Smooth muscle cell of the umbilical artery (primary cell): ENCODE results near the gene MTF2. TPM values are rescaled to one million over a fixed set of nuclear protein-coding genes. Genes with fewer than 3 reads are reported as not detected.

Experiments used
- total RNA-seq: library from RNA; depleted of rRNA; stranded (reverse); fragments of >200 nt; gene quantifications from 2 replicates; pipeline ENCODE4 v1.2.3, GENCODE V29; 2014

Gene MTF2
- total RNA-seq = 21.4 and 22.4 TPM in 2 replicates

DNA sequence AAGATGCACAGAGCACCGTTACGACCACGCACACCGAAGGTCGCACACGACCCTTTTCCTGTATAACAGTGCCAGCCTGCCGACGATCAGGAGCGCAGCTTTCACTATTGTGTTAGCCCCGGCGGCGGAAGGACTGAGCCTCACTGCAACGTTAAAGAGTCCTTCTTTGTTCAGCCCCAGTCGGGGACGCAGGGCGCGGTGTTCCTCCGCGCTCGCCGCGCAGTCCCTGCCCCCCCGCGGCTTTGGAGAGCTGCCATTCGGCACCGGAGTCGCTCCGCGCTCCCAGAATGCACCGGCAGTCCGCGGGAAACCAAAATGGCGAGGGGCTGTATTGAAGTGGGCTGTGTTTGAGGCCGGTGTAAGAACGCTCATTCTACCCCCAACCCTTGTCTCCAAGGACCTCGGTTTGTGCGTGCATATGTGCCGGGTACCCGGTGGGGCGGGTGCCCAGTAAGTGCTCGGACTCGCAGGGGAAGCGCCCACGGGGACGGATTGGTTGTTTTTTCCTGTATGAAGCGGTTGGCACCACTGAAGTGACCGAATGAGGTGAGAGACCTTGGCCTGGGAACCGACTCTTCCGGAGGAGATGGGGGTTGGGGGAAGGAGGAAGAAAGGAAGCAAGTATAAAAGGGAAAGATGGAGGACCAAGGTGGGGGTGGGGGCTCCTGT, at the start of gene MTF2:
TSS of gene MTF2 (plus strand) at position 298 of the 669 bp plus-strand sequence. CDS start at position 542, 244 bp downstream.

DNA sequence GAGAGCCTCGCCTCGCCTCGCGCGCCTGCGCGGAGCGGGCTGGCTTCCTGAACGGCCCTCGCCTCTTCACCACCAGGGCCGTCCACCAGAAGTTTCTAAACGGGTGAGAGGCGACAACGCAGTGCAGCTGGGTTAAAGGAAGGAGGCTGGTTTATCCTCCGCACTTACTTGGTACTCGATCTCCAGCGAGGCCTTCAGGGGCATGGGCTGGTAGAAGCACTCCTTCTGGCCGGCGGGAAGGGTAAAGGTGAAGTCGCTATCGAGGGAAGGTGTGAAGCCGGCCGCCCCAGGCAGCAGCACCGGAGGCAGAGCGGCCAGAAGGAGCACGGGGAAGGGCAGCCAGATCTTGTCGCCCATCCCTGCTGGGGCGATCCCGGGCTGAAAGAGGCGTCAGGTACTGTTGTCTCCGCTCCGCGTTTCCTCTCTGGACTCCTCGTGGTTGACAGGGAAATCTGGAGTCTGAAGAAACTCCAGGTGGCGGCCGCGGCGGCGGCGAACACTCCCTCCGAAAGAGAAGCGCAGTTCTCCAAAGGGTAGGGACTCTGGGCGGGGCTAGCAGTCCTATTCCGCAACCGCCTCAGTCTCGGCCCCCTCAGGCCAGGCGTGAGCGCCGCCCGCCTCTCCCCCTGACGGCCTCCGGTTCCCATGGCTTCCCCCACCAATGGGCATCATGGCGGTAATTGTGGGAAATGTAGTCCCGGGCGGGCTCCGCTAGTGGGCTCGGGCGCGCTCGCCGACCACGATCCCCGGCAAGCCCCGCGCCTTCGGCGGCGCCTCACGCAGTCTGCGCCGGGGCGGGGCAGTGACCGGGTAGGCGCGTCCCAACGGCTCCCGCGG, 101.0 kb downstream of the MTF2 start, which contains the start of gene TMED5:
TSS of gene TMED5 (minus strand) at position 528 of the 837 bp plus-strand sequence. CDS start at position 357, 171 bp downstream.

GRCh38 chr1:93180723-93181613, 101.9 kb downstream of the MTF2 start, which contains the start of gene CCDC18:
Gene CCDC18, plus strand, starts transcription at chr1:93180724. Its CDS starts 2,638 bp downstream, at chr1:93183362.

Other genes with a start within 250 kb of the MTF2 start
- 1,003 and 1,341 TPM in 2 replicates for gene RPL5, start 247.2 kb upstream of the MTF2 start, total RNA-seq
- 12.5 and 13.1 TPM in 2 replicates for gene DIPK1A, start 117.8 kb upstream of the MTF2 start, total RNA-seq
- 72.5 and 111 TPM in 2 replicates for gene TMED5, start 101.1 kb downstream of the MTF2 start, total RNA-seq
- 3.6 and 8.9 TPM in 2 replicates for gene CCDC18, start 101.4 kb downstream of the MTF2 start, total RNA-seq